DOHH2 (cell line): Measurements from ENCODE around the gene NMBR.

Experiments used
- H3F3A ChIP-seq: fragments of 200-600 bp; sonication (generic), shearing (Covaris generic); 2 replicates; pipeline ENCODE4 v1.6.0; 2016; ENCODE audit warnings: antibody characterized with exemption, mild to moderate bottlenecking; ENCODE audit not compliant: control insufficient read depth, insufficient read depth
- H3K27ac ChIP-seq: fragments of 200-600 bp; sonication (generic); 2 replicates; pipeline ENCODE4 v1.5.1; 2014; ENCODE audit warnings: low read depth, mild to moderate bottlenecking, low read length, moderate library complexity
- H3K27me3 ChIP-seq: fragments of 200-600 bp; sonication (generic); 2 replicates; pipeline ENCODE4 v1.6.1; 2014; ENCODE audit warnings: mild to moderate bottlenecking, low read length, mixed read lengths; ENCODE audit not compliant: control insufficient read depth
- H3K36me3 ChIP-seq: fragments of 200-600 bp; sonication (generic); 2 replicates; pipeline ENCODE4 v1.6.1; 2014; ENCODE audit warnings: mild to moderate bottlenecking, low read length, moderate library complexity, mixed read lengths; ENCODE audit not compliant: control insufficient read depth
- H3K4me1 ChIP-seq: fragments of 200-600 bp; sonication (generic); 2 replicates; pipeline ENCODE4 v1.6.1; 2014; ENCODE audit warnings: mild to moderate bottlenecking, low read length, mixed read lengths; ENCODE audit not compliant: control insufficient read depth
- H3K4me2 ChIP-seq: fragments of 200-600 bp; sonication (generic); 2 replicates; pipeline ENCODE4 v1.6.0; 2014; ENCODE audit warnings: mild to moderate bottlenecking, low read length, moderate library complexity
- H3K4me3 ChIP-seq: fragments of 200-600 bp; sonication (generic); 2 replicates; pipeline ENCODE4 v1.5.1; 2014; ENCODE audit warnings: mild to moderate bottlenecking, low read length, mixed read lengths
- H3K79me2 ChIP-seq: fragments of 200-600 bp; sonication (generic); 2 replicates; pipeline ENCODE4 v1.6.1; 2014; ENCODE audit warnings: mild to moderate bottlenecking, low read length, mixed read lengths; ENCODE audit not compliant: control insufficient read depth
- H3K9me2 ChIP-seq: fragments of 200-600 bp; sonication (generic); replicated peaks from 2 replicates; pipeline ENCODE4 v1.6.1; 2014; ENCODE audit warnings: mild to moderate bottlenecking, low read length, mixed read lengths; ENCODE audit not compliant: control insufficient read depth
- H3K9me3 ChIP-seq: fragments of 200-600 bp; sonication (generic); 2 replicates; pipeline ENCODE4 v1.6.1; 2014; ENCODE audit warnings: antibody characterized with exemption, low read length, mixed read lengths; ENCODE audit not compliant: control insufficient read depth, insufficient read depth
- H4K20me1 ChIP-seq: fragments of 200-600 bp; sonication (generic); 2 replicates; pipeline ENCODE4 v1.6.0; 2014; ENCODE audit warnings: low read depth, mild to moderate bottlenecking, antibody characterized with exemption, low read length, moderate library complexity; ENCODE audit not compliant: control insufficient read depth, insufficient read depth
- EZH2phosphoT487 ChIP-seq: fragments of 200-600 bp; sonication (generic); IDR thresholded peaks from 2 replicates; pipeline ENCODE4 v1.6.1; 2017; ENCODE audit warnings: borderline replicate concordance, mild to moderate bottlenecking, antibody characterized with exemption, low read length, moderate library complexity, mixed read lengths
- TF ChIP-seq, protein P1 (sequence below): fragments of 200-600 bp; sonication (generic); IDR thresholded peaks from one replicate; pipeline ENCODE4 v1.5.1; 2014; ENCODE audit warnings: antibody characterized with exemption, mild to moderate bottlenecking, low read depth, low read length; ENCODE audit not compliant: poor library complexity, severe bottlenecking

Gene NMBR

GRCh38 chr6:142027074-142027473 is 119.8 kb downstream of the NMBR start:
- Histone ChIP-seq H3K9me3 (no peaks in the 10 kb centered on the region), H3K4me1 (no peaks in the 10 kb centered on the region), H3K36me3 (no peaks in the 10 kb centered on the region), H3K27me3 (no peaks in the 10 kb centered on the region), H3K4me3 (no peak overlapping the region), H3K9me2 (no peaks in the 10 kb centered on the region), H3K79me2 (no peaks in the 10 kb centered on the region), H3F3A (no peaks in the 10 kb centered on the region), H4K20me1 (no peaks in the 10 kb centered on the region), H3K27ac (no peak overlapping the region), H3K4me2 (no peak overlapping the region)
- TF ChIP-seq, protein P1, sequence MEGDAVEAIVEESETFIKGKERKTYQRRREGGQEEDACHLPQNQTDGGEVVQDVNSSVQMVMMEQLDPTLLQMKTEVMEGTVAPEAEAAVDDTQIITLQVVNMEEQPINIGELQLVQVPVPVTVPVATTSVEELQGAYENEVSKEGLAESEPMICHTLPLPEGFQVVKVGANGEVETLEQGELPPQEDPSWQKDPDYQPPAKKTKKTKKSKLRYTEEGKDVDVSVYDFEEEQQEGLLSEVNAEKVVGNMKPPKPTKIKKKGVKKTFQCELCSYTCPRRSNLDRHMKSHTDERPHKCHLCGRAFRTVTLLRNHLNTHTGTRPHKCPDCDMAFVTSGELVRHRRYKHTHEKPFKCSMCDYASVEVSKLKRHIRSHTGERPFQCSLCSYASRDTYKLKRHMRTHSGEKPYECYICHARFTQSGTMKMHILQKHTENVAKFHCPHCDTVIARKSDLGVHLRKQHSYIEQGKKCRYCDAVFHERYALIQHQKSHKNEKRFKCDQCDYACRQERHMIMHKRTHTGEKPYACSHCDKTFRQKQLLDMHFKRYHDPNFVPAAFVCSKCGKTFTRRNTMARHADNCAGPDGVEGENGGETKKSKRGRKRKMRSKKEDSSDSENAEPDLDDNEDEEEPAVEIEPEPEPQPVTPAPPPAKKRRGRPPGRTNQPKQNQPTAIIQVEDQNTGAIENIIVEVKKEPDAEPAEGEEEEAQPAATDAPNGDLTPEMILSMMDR, result no peak
- TF ChIP-seq EZH2phosphoT487, result no peak

- Histone ChIP-seq H3F3A (no peaks in the 10 kb centered on the region), H3K4me3 (no peak overlapping the region), H3K79me2 (no peaks in the 10 kb centered on the region), H4K20me1 (no peaks in the 10 kb centered on the region), H3K4me2 (no peak overlapping the region), H3K9me3 (no peaks in the 10 kb centered on the region), H3K36me3 (no peaks in the 10 kb centered on the region), H3K27ac (no peak overlapping the region), H3K4me1 (no peaks in the 10 kb centered on the region), H3K9me2 (no peaks in the 10 kb centered on the region), H3K27me3 (no peaks in the 10 kb centered on the region)
- TF ChIP-seq EZH2phosphoT487, result no peak
- TF ChIP-seq, protein P1, result no peak
Measured at GRCh38 chr6:142026471-142026870, 120.5 kb downstream of the NMBR start.
